Measurements from ENCODE around the gene MRPL48. TPM values are rescaled to one million over a fixed set of nuclear protein-coding genes. Genes with fewer than 3 reads are reported as not detected.
"Not testable (repeated sequence)": the region's sequence is repeated elsewhere in the genome, so short reads cannot be mapped to it uniquely, and the experiment has no call there.

Gene MRPL48
- total RNA-seq, 4 donors from 2014 or later = 15.2 to 26.4 (median 21.0) TPM

- intact Hi-C loops (cut with DNase I; ENCODE audit: low total_unique reads) = no loop called here
- TF ChIP-seq CTCF (IDR thresholded peaks at IDR 0.05) (no peak), POLR2A (IDR thresholded peaks at IDR 0.05) (no peak)
- WGBS, 2 donors = 95 to 99% methylated on average over 7 of the region's 7 CpGs
- DNase-seq (ENCODE audit: low spot score in 2 of 2) = no peak
- H3K4me3 ChIP-seq (ENCODE audit: low read depth, poor library complexity, severe bottlenecking) = no peak overlapping the region
These were observed 38.6 kb upstream of the MRPL48 start for GRCh38 chr11:73749118-73749517.

DNA sequence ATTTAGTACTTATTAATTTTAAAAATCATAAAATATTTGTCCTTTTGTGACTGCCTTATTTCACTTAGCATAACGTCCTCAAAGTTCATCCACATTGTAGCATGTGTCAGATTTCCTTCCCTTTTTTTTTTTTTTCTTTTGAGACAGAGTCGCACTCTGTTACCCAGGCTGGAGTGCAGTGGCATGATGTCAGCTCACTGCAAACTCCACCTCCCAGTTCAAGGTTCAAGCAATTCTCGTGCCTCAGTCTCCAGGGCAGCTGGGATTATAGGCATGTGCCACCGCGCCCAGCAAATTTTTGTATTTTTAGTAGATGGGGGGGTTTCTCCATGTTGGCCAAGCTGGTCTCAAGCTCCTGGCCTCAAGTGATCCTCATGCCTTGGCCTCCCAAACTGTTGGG, 37.4 kb upstream of the MRPL48 start:
- DNase-seq (ENCODE audit: low spot score in 2 of 2) = no peak
- 62 to 80% methylated on average over 5 of the region's 5 CpGs for WGBS, 2 donors
- intact Hi-C loops (cut with DNase I; ENCODE audit: low total_unique reads) = no loop called here
- no peak overlapping the region for H3K4me3 ChIP-seq (ENCODE audit: low read depth, poor library complexity, severe bottlenecking)
- no peak for TF ChIP-seq POLR2A (IDR thresholded peaks at IDR 0.05)
- no peak for TF ChIP-seq CTCF (IDR thresholded peaks at IDR 0.05)

GRCh38 chr11:73750862-73751261, 36.8 kb upstream of the MRPL48 start:
- WGBS, 2 donors = 93 to 97% methylated on average over 4 of the region's 4 CpGs
- intact Hi-C loops (cut with DNase I; ENCODE audit: low total_unique reads); H3K4me3 ChIP-seq (ENCODE audit: low read depth, poor library complexity, severe bottlenecking); DNase-seq (ENCODE audit: low spot score in 2 of 2): not testable (repeated sequence)

- DNase-seq (ENCODE audit: low spot score in 2 of 2) = no peak
- H3K4me3 ChIP-seq (ENCODE audit: low read depth, poor library complexity, severe bottlenecking) = no peak overlapping the region
- WGBS, 2 donors = 74% methylated on average over 14 of the region's 14 CpGs
- TF ChIP-seq CTCF (IDR thresholded peaks at IDR 0.05) (no peak), POLR2A (IDR thresholded peaks at IDR 0.05) (no peak)
- intact Hi-C loops (cut with DNase I; ENCODE audit: low total_unique reads) = no loop called here
These were observed 35.3 kb upstream of the MRPL48 start for GRCh38 chr11:73752216-73752867.

- no peak for TF ChIP-seq POLR2A (IDR thresholded peaks at IDR 0.05)
- no peak for TF ChIP-seq CTCF (IDR thresholded peaks at IDR 0.05)
- DNase-seq (ENCODE audit: low spot score in 2 of 2) = no peak
- H3K4me3 ChIP-seq (ENCODE audit: low read depth, poor library complexity, severe bottlenecking) = no peak overlapping the region
- WGBS, 2 donors = 61 to 64% methylated on average over 7 of the region's 7 CpGs
- intact Hi-C loops (cut with DNase I; ENCODE audit: low total_unique reads) = no loop called here
These were observed 34.8 kb upstream of the MRPL48 start for GRCh38 chr11:73752903-73753302.

GRCh38 chr11:73753938-73754337, 33.7 kb upstream of the MRPL48 start:
- intact Hi-C loops (cut with DNase I; ENCODE audit: low total_unique reads) = no loop called here
- WGBS, 2 donors = 93 to 97% methylated on average over 1 of the region's 1 CpG
- H3K4me3 ChIP-seq (ENCODE audit: low read depth, poor library complexity, severe bottlenecking) = no peak overlapping the region
- no peak for TF ChIP-seq POLR2A (IDR thresholded peaks at IDR 0.05)
- no peak for TF ChIP-seq CTCF (IDR thresholded peaks at IDR 0.05)
- no peak for DNase-seq (ENCODE audit: low spot score in 2 of 2)

Data from lower leg skin (tissue), 4 donors.